ENCODE data around the gene FRMD1. TPM values are rescaled to one million over a fixed set of nuclear protein-coding genes. Genes with fewer than 3 reads are reported as not detected.

The FRMD1 gene
- total RNA-seq, 1 donor from 2014 or later: not detected

Other genes with a start within 250 kb of the FRMD1 start
- gene KIF25, start 81.5 kb downstream of the FRMD1 start, total RNA-seq: 0.24 TPM
- gene DACT2, start 240.6 kb upstream of the FRMD1 start, total RNA-seq: 0.48 TPM

Measured in cardiac septum (tissue), 1 donor.